ENCODE results near the gene ZNF711.
"Not testable (repeated sequence)": the region's sequence is repeated elsewhere in the genome, so short reads cannot be mapped to it uniquely, and the experiment has no call there.

The ZNF711 gene

DNA sequence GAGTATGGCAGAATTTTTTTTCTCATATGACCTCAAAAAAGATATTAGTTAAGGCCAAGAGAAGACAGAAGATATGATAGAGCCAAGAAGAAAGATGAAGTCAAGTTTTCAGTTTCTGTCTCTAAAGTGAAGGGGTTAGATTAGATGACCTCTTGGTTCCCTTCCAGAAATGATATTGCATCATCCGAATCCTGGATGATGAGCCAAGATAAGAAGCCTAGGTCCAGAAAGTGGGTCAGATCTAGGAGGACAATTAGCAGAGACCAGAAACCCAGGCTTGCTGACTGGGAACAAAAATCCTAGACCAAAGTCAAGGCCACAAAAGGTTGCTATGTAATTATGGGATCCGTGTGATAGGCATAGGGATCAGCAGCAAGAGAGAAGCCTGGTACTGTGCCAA lies 20.4 kb upstream of the ZNF711 start:
- no peak overlapping the region for H3K4me3 ChIP-seq (ENCODE audit: low read length)
- H3K27me3 ChIP-seq (replicated peaks; ENCODE audit: insufficient read depth, low read length) = no peaks in the 10 kb centered on the region
- no peaks in the 10 kb centered on the region for H3F3A ChIP-seq (ENCODE audit: insufficient read depth, low read length)
- H3K9ac ChIP-seq (ENCODE audit: low read length) = no peak overlapping the region
- no peaks in the 10 kb centered on the region for H3K9me3 ChIP-seq (replicated peaks; ENCODE audit: insufficient read depth, low read length)
- no peaks in the 10 kb centered on the region for H3K36me3 ChIP-seq (replicated peaks; ENCODE audit: insufficient read depth, low read length)
- no peaks in the 10 kb centered on the region for H3K4me1 ChIP-seq (ENCODE audit: low read length)
- H3K27ac ChIP-seq (ENCODE audit: low read length) = no peak overlapping the region
- no peak overlapping the region for H3K4me2 ChIP-seq (ENCODE audit: low read depth, low read length)
- no peaks in the 10 kb centered on the region for H3K79me2 ChIP-seq (ENCODE audit: low read length)
- no peak overlapping the region for H2AFZ ChIP-seq (ENCODE audit: low read length)
- H3K9me2 ChIP-seq (replicated peaks; ENCODE audit: insufficient read depth, low read length) = no peaks in the 10 kb centered on the region
- DNase-seq = no peak
- no peaks in the 10 kb centered on the region for H4K20me1 ChIP-seq (ENCODE audit: insufficient read depth, low read length)
- TF ChIP-seq EZH2phosphoT487 (IDR thresholded peaks at IDR 0.05; ENCODE audit: low read length) (no peak), CTCF (IDR thresholded peaks at IDR 0.05; ENCODE audit: low read length) (no peak), EZH2 (optimal IDR thresholded peaks at IDR 0.05; ENCODE audit: low read depth, low read length) (no peak)

DNA sequence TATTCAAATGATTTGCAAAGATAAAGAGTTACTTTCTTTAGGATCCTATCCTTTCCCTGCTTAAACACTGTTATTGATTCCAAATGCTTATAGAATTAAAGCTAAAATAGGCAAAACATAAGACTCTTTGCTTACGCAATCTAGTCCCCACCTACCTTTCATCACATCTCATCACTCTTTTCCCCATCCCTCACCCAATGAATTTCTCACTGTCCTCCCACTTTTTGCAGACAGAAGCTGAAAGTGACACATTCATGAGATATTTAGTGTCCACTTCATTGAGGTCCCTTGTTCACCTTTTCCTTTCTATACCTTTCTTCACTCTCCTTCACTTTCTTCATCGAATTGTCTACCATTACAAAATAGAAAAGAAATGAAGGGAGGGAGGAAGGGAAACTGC lies 636 bp upstream of the ZNF711 start:
- H3K9ac ChIP-seq (ENCODE audit: low read length) = no peak overlapping the region
- no peaks in the 10 kb centered on the region for H3K9me2 ChIP-seq (replicated peaks; ENCODE audit: insufficient read depth, low read length)
- no peaks in the 10 kb centered on the region for H4K20me1 ChIP-seq (ENCODE audit: insufficient read depth, low read length)
- no peaks in the 10 kb centered on the region for H3K9me3 ChIP-seq (replicated peaks; ENCODE audit: insufficient read depth, low read length)
- H2AFZ ChIP-seq (ENCODE audit: low read length) = no peak overlapping the region
- TF ChIP-seq CTCF (IDR thresholded peaks at IDR 0.05; ENCODE audit: low read length) = no peak
- TF ChIP-seq EZH2phosphoT487 (IDR thresholded peaks at IDR 0.05; ENCODE audit: low read length) = no peak
- no peak for TF ChIP-seq EZH2 (optimal IDR thresholded peaks at IDR 0.05; ENCODE audit: low read depth, low read length)
- H3K79me2 ChIP-seq (ENCODE audit: low read length) = no peaks in the 10 kb centered on the region
- no peak overlapping the region for H3K4me3 ChIP-seq (ENCODE audit: low read length)
- no peaks in the 10 kb centered on the region for H3F3A ChIP-seq (ENCODE audit: insufficient read depth, low read length)
- H3K4me2 ChIP-seq (ENCODE audit: low read depth, low read length) = 0 out of 2 replicates have a peak overlapping the region, but pooled peaks have one; percentile 29
- H3K27me3 ChIP-seq (replicated peaks; ENCODE audit: insufficient read depth, low read length) = no peaks in the 10 kb centered on the region
- no peak for DNase-seq
- 0 out of 2 replicates have a peak, but pooled peaks cover 7% of the 10 kb centered on the region for H3K4me1 ChIP-seq (ENCODE audit: low read length)
- H3K36me3 ChIP-seq (replicated peaks; ENCODE audit: insufficient read depth, low read length) = no peaks in the 10 kb centered on the region
- no peak overlapping the region for H3K27ac ChIP-seq (ENCODE audit: low read length)

DNA sequence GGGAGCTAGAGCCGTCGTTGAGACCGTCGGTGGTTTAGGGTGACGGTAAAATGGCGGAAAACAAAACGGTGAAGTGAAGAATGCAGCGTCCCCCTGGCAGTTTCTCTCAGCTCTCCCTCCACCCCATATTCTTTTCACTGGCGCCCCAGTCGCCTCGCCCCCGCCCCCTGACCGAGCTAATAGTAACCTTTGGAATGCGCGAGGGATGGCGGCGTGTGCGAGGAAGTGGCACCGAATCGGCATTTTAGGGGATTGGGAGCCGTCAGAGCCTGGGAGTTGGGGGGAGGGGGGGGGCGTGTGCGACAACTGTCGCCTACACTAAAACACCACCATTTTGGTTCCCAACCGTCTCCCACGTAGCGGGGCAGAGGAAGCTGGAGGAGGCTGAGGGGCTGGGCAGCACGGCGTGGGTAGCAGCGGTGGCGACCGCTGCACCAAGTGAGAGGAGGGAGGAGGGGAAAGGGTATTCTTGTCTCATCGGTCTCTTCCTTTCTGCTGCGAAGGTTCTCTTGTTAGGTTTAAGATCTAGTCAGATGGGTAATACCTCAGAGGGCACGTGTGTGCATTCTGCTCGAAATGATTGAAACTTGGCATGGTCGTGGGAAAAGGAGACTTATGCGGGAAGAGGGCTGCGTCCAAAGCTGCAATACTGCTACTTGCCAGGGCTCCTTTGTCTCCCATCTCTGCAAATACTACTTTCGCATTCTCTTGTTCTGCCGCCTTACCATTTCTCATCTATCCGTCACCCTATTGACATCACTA lies 840 bp downstream of the ZNF711 start:
- Histone ChIP-seq H3K9me3 (replicated peaks; ENCODE audit: insufficient read depth, low read length) (no peaks in the 10 kb centered on the region), H3K27ac (ENCODE audit: low read length) (no peak overlapping the region), H3K4me3 (ENCODE audit: low read length) (peak overlapping the region; percentile 69), H3K4me2 (ENCODE audit: low read depth, low read length) (peak overlapping the region; percentile 77), H3K9me2 (replicated peaks; ENCODE audit: insufficient read depth, low read length) (no peaks in the 10 kb centered on the region), H3K27me3 (replicated peaks; ENCODE audit: insufficient read depth, low read length) (no peaks in the 10 kb centered on the region), H3K9ac (ENCODE audit: low read length) (peak overlapping the region; percentile 46; the same call in 1 of the 2 replicates), H3K79me2 (ENCODE audit: low read length) (no peaks in the 10 kb centered on the region), H3K36me3 (replicated peaks; ENCODE audit: insufficient read depth, low read length) (no peaks in the 10 kb centered on the region), H3F3A (ENCODE audit: insufficient read depth, low read length) (no peaks in the 10 kb centered on the region), H4K20me1 (ENCODE audit: insufficient read depth, low read length) (no peaks in the 10 kb centered on the region), H2AFZ (ENCODE audit: low read length) (peak overlapping the region; percentile 91), H3K4me1 (ENCODE audit: low read length) (0 out of 2 replicates have a peak, but pooled peaks cover 7% of the 10 kb centered on the region)
- DNase-seq = no peak
- TF ChIP-seq EZH2phosphoT487 (IDR thresholded peaks at IDR 0.05; ENCODE audit: low read length) (no peak), CTCF (IDR thresholded peaks at IDR 0.05; ENCODE audit: low read length) (no peak)

DNA sequence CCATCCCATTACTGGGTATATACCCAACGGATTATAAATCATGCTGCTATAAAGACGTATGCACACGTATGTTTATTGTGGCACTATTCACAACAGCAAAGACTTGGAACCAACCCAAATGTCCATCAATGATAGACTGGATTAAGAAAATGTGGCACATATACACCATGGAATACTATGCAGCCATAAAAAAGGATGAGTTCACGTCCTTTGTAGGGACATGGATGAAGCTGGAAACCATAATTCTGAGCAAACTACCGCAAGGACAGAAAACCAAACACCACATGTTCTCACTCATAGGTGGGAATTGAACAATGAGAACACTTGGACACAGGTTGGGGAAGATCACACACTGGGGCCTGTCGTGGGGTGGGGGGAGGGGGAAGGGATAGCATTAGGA lies 41.5 kb downstream of the ZNF711 start:
- not testable (repeated sequence) for H3K9ac ChIP-seq (ENCODE audit: low read length); H3K79me2 ChIP-seq (ENCODE audit: low read length); H3K4me2 ChIP-seq (ENCODE audit: low read depth, low read length); H3K9me2 ChIP-seq (replicated peaks; ENCODE audit: insufficient read depth, low read length); H3K27ac ChIP-seq (ENCODE audit: low read length); H3K9me3 ChIP-seq (replicated peaks; ENCODE audit: insufficient read depth, low read length); H3K36me3 ChIP-seq (replicated peaks; ENCODE audit: insufficient read depth, low read length); DNase-seq; H4K20me1 ChIP-seq (ENCODE audit: insufficient read depth, low read length); H3K27me3 ChIP-seq (replicated peaks; ENCODE audit: insufficient read depth, low read length); H2AFZ ChIP-seq (ENCODE audit: low read length); H3F3A ChIP-seq (ENCODE audit: insufficient read depth, low read length); H3K4me3 ChIP-seq (ENCODE audit: low read length); H3K4me1 ChIP-seq (ENCODE audit: low read length)
